K562 (cell line): ENCODE results near the gene PTPRR. TPM values are rescaled to one million over a fixed set of nuclear protein-coding genes. Genes with fewer than 3 reads are reported as not detected.

Experiments
- ATF4 ChIP-seq: fragments of 450-650 bp; formaldehyde crosslinking; IDR thresholded peaks from 2 replicates; pipeline ENCODE4 v1.4.0; 2022; ENCODE audit warnings: mild to moderate bottlenecking, moderate library complexity
- BCLAF1 ChIP-seq, 2 experiments: fragments of 450-650 bp in 1 of 2; IDR thresholded peaks; 2 replicates each; pipeline ENCODE4 v1.6.1; 2011 to 2017; ENCODE audit warnings: low read depth in 2 of 2, antibody characterized with exemption in 1 of 2, borderline replicate concordance in 1 of 2, low read length in 1 of 2, mild to moderate bottlenecking in 1 of 2, mixed read lengths in 1 of 2; ENCODE audit not compliant: control insufficient read depth in 1 of 2
- CBX1 ChIP-seq: sonication (generic); IDR thresholded peaks from 2 replicates; pipeline ENCODE4 v1.6.1; 2016; ENCODE audit warnings: antibody characterized with exemption, low read depth, mild to moderate bottlenecking
- ELF2 ChIP-seq: fragments of 250-450 bp; sonication (Bioruptor Pico); IDR thresholded peaks from 2 replicates; pipeline ENCODE4 v1.5.0; 2021; ENCODE audit warnings: mild to moderate bottlenecking
- KDM1A ChIP-seq, 2 experiments: fragments of 450-650 bp; IDR thresholded peaks; 2 replicates each; pipeline ENCODE4 v1.6.1; 2016; ENCODE audit warnings: mild to moderate bottlenecking in 2 of 2
- POLR3A ChIP-seq: IDR thresholded peaks from 2 replicates; pipeline ENCODE4 v1.6.1; 2011; ENCODE audit warnings: borderline replicate concordance, mild to moderate bottlenecking, moderate library complexity; ENCODE audit not compliant: insufficient read length, insufficient read depth; ENCODE audit errors: extremely low read depth
- PRMT5 ChIP-seq: sonication (generic); formaldehyde crosslinking; IDR thresholded peaks from 2 replicates; pipeline ENCODE4 v1.5.0; 2020; ENCODE audit warnings: missing genetic modification reagents
- SMARCA5 ChIP-seq: fragments of 450-650 bp; IDR thresholded peaks from 2 replicates; pipeline ENCODE4 v1.6.1; 2016
- SRSF9 ChIP-seq: fragments of 200-400 bp; formaldehyde crosslinking; IDR thresholded peaks from 2 replicates; pipeline ENCODE4 v1.6.1; 2017; ENCODE audit warnings: low read depth, low read length, borderline replicate concordance
- STAG1 ChIP-seq: sonication (generic); formaldehyde crosslinking; IDR thresholded peaks from 2 replicates; pipeline ENCODE4 v1.5.0; 2020; ENCODE audit warnings: missing genetic modification reagents, borderline replicate concordance
- TEAD4 ChIP-seq, 2 experiments: sonication (generic) in 1 of 2; formaldehyde crosslinking in 1 of 2; IDR thresholded peaks; 2 replicates each; pipeline versions ENCODE4 v1.6.1 to v1.8.0; 2012 to 2022; ENCODE audit warnings: borderline replicate concordance in 1 of 2, inconsistent platforms in 1 of 2, low read length in 1 of 2, mild to moderate bottlenecking in 1 of 2, missing genetic modification reagents in 1 of 2
- ZFP30 ChIP-seq: fragments of 250-450 bp; sonication (Bioruptor Pico); IDR thresholded peaks from 2 replicates; pipeline ENCODE4 v1.8.0; 2022; ENCODE audit warnings: moderate library complexity, mild to moderate bottlenecking, inconsistent platforms, borderline replicate concordance
- ZFP91 ChIP-seq: sonication (generic); formaldehyde crosslinking; IDR thresholded peaks from 2 replicates; pipeline ENCODE4 v1.8.0; 2022; ENCODE audit warnings: mild to moderate bottlenecking, missing genetic modification reagents
- ZNF696 ChIP-seq: fragments of 250-450 bp; sonication (Bioruptor Pico); conservative IDR thresholded peaks from 2 replicates; pipeline ENCODE4 v1.4.0; 2020; ENCODE audit warnings: mild to moderate bottlenecking, moderate library complexity
- ZNF707 ChIP-seq: fragments of 250-450 bp; sonication (Bioruptor Pico); conservative IDR thresholded peaks from 2 replicates; pipeline ENCODE4 v1.8.0; 2022; ENCODE audit warnings: inconsistent platforms, mild to moderate bottlenecking, moderate library complexity
- polyA plus RNA-seq, 8 experiments: library from polyadenylated mRNA; depleted of rRNA in 4 of 8; stranded (reverse) in 5 of 8; unstranded in 3 of 8; fragments of >200 nt; fragmentation: Nextera tagmentation in 2 of 8; fragmentation: Illumina TruSeq in 1 of 8; extraction: Ambion mirVana in 2 of 8; extraction: Trizol in 1 of 8; gene quantifications; 2 replicates each; pipeline versions ENCODE4 v1.2.1 to v1.2.3, GENCODE V29; 2011 to 2014; ENCODE audit warnings: inconsistent platforms in 1 of 8, missing spikeins in 1 of 8
- total RNA-seq, 7 experiments: library from RNA; depleted of rRNA in 6 of 7; stranded (reverse); fragments of >200 nt in 6 of 7; fragmentation: Illumina TruSeq in 2 of 7; extraction: Trizol in 2 of 7; gene quantifications; 2 replicates each; pipeline versions ENCODE4 v1.2.1 to v1.2.3, GENCODE V29; 2011 to 2021; ENCODE audit warnings: low replicate concordance in 1 of 7
- TF ChIP-seq, protein P1 (sequence below): IDR thresholded peaks from 2 replicates; pipeline ENCODE4 v1.6.1; 2011; ENCODE audit warnings: borderline replicate concordance, low read depth, mild to moderate bottlenecking, moderate library complexity, low read length; ENCODE audit not compliant: insufficient read depth, poor library complexity, severe bottlenecking

The PTPRR gene
- total and polyA plus RNA-seq, 9 of the 15 experiments (the other 6 are each of a cell fraction or from before 2014, with no cell fraction given) = 6.6 to 41.7 (median 12.3) TPM

- TF ChIP-seq ZFP91 (CRISPR knock-in tag) (no peak), ZNF696 (CRISPR knock-in tag) (no peak), PRMT5 (CRISPR knock-in tag) (no peak), SMARCA5 (no peak), CBX1 (no peak), STAG1 (CRISPR knock-in tag) (no peak), KDM1A (IDR thresholded peaks at IDR 0.05) (0 out of 4 replicates have a peak, but pooled peaks of 1 of the 2 experiments have one; percentile 12), ATF4 (peak; percentile 54; the same call in 1 of the 2 replicates), POLR3A (no peak), BCLAF1 (IDR thresholded peaks at IDR 0.05; ENCODE audit: borderline replicate concordance in 1 of 2, control insufficient read depth in 1 of 2, low read depth in 2 of 2, low read length in 1 of 2) (no peak), ZNF707 (CRISPR knock-in tag) (no peak), SRSF9 (no peak), ZFP30 (no peak), TEAD4 (IDR thresholded peaks at IDR 0.05; ENCODE audit: low read length) (no peak; the same call in 1 of the 2 replicates), TEAD4 (CRISPR knock-in tag; IDR thresholded peaks at IDR 0.05; ENCODE audit: borderline replicate concordance) (no peak), ELF2 (CRISPR knock-in tag) (no peak)
- TF ChIP-seq, protein P1, sequence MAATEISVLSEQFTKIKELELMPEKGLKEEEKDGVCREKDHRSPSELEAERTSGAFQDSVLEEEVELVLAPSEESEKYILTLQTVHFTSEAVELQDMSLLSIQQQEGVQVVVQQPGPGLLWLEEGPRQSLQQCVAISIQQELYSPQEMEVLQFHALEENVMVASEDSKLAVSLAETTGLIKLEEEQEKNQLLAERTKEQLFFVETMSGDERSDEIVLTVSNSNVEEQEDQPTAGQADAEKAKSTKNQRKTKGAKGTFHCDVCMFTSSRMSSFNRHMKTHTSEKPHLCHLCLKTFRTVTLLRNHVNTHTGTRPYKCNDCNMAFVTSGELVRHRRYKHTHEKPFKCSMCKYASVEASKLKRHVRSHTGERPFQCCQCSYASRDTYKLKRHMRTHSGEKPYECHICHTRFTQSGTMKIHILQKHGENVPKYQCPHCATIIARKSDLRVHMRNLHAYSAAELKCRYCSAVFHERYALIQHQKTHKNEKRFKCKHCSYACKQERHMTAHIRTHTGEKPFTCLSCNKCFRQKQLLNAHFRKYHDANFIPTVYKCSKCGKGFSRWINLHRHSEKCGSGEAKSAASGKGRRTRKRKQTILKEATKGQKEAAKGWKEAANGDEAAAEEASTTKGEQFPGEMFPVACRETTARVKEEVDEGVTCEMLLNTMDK = no peak
Measured at GRCh38 chr12:70660620-70661219, 259.8 kb downstream of the PTPRR start (continued).
